H9 (cell line): ENCODE results near the gene PHF1. TPM values are rescaled to one million over a fixed set of nuclear protein-coding genes. Genes with fewer than 3 reads are reported as not detected.
A peak's percentile ranks its signal among the peaks of the same experiment; 100 is the strongest.

Experiments
- DNase-seq: peaks from one replicate; pipeline ENCODE4 v3.0.0-alpha.2; 2017
- H2AFZ ChIP-seq: one replicate; pipeline ENCODE4 v1.6.1; 2013; ENCODE audit warnings: mild to moderate bottlenecking, low read length, control low read depth, moderate library complexity
- H2AK5ac ChIP-seq: 2 replicates; pipeline ENCODE4 v1.6.1; 2013; ENCODE audit warnings: low read length, control low read depth, mixed read lengths; ENCODE audit not compliant: insufficient read length
- H2BK120ac ChIP-seq: one replicate; pipeline ENCODE4 v1.6.1; 2013; ENCODE audit warnings: low read depth, mild to moderate bottlenecking, low read length, control low read depth, inconsistent platforms; ENCODE audit not compliant: poor library complexity, severe bottlenecking
- H2BK12ac ChIP-seq: 2 replicates; pipeline ENCODE4 v1.6.1; 2013; ENCODE audit warnings: low read length, control low read depth, mixed read lengths, low read depth; ENCODE audit not compliant: insufficient read length
- H2BK15ac ChIP-seq: 2 replicates; pipeline ENCODE4 v1.6.1; 2013; ENCODE audit warnings: low read depth, low read length, control low read depth
- H2BK20ac ChIP-seq: one replicate; pipeline ENCODE4 v1.6.1; 2013; ENCODE audit warnings: low read depth, mild to moderate bottlenecking, low read length, control low read depth, inconsistent platforms; ENCODE audit not compliant: poor library complexity, severe bottlenecking
- H2BK5ac ChIP-seq: 2 replicates; pipeline ENCODE4 v1.6.1; 2013; ENCODE audit warnings: low read length, control low read depth, mixed read lengths; ENCODE audit not compliant: insufficient read length
- H3K14ac ChIP-seq: 2 replicates; pipeline ENCODE4 v1.6.1; 2013; ENCODE audit warnings: low read length, control low read depth; ENCODE audit not compliant: insufficient read depth
- H3K18ac ChIP-seq: 2 replicates; pipeline ENCODE4 v1.6.1; 2013; ENCODE audit warnings: low read depth, mild to moderate bottlenecking, mixed read lengths, low read length, control low read depth; ENCODE audit not compliant: insufficient read length
- H3K23ac ChIP-seq: 2 replicates; pipeline ENCODE4 v1.6.1; 2013; ENCODE audit warnings: low read length, control low read depth, mixed read lengths, low read depth; ENCODE audit not compliant: insufficient read length
- H3K23me2 ChIP-seq: 2 replicates; pipeline ENCODE4 v1.6.1; 2013; ENCODE audit warnings: low read depth, mild to moderate bottlenecking, mixed read lengths, low read length, control low read depth; ENCODE audit not compliant: insufficient read length, poor library complexity, severe bottlenecking
- H3K27ac ChIP-seq: 2 replicates; pipeline ENCODE4 v1.5.1; 2013; ENCODE audit warnings: low read length, control low read depth, mixed read lengths, low read depth; ENCODE audit not compliant: insufficient read length
- H3K27me3 ChIP-seq: 2 replicates; pipeline ENCODE4 v1.6.1; 2013; ENCODE audit warnings: low read length, control low read depth, inconsistent platforms; ENCODE audit not compliant: insufficient read depth
- H3K4ac ChIP-seq: 2 replicates; pipeline ENCODE4 v1.6.1; 2013; ENCODE audit warnings: low read depth, mild to moderate bottlenecking, control low read depth, inconsistent platforms, low read length, moderate library complexity
- H3K4me1 ChIP-seq: 2 replicates; pipeline ENCODE4 v1.6.1; 2013; ENCODE audit warnings: low read length, control low read depth, inconsistent platforms; ENCODE audit not compliant: insufficient read depth
- H3K4me2 ChIP-seq: 2 replicates; pipeline ENCODE4 v1.6.1; 2013; ENCODE audit warnings: low read length, control low read depth, mixed read lengths; ENCODE audit not compliant: insufficient read length, insufficient read depth
- H3K56ac ChIP-seq: 2 replicates; pipeline ENCODE4 v1.6.1; 2013; ENCODE audit warnings: low read depth, mild to moderate bottlenecking, mixed read lengths, low read length, control low read depth; ENCODE audit not compliant: insufficient read length
- H3K79me1 ChIP-seq: 2 replicates; pipeline ENCODE4 v1.6.1; 2013; ENCODE audit warnings: low read depth, mild to moderate bottlenecking, moderate library complexity, low read length, control low read depth, inconsistent platforms; ENCODE audit not compliant: insufficient read depth, poor library complexity, severe bottlenecking
- H3K79me2 ChIP-seq: 2 replicates; pipeline ENCODE4 v1.6.1; 2013; ENCODE audit warnings: low read length, control low read depth, inconsistent platforms; ENCODE audit not compliant: insufficient read depth
- H3K9ac ChIP-seq: 2 replicates; pipeline ENCODE4 v1.6.1; 2013; ENCODE audit warnings: low read length, control low read depth, mixed read lengths; ENCODE audit not compliant: insufficient read length; ENCODE audit errors: extremely low read depth
- H3K9me3 ChIP-seq: one replicate; pipeline ENCODE4 v1.6.1; 2013; ENCODE audit warnings: low read depth, low read length, inconsistent platforms; ENCODE audit not compliant: control insufficient read depth
- H3T11ph ChIP-seq: one replicate; pipeline ENCODE4 v1.6.1; 2013; ENCODE audit warnings: mild to moderate bottlenecking, low read length, control low read depth, inconsistent platforms
- H4K20me1 ChIP-seq: one replicate; pipeline ENCODE4 v1.6.1; 2013; ENCODE audit not compliant: control insufficient read depth, insufficient read length, insufficient read depth
- H4K5ac ChIP-seq: 2 replicates; pipeline ENCODE4 v1.6.1; 2013; ENCODE audit warnings: low read depth, mild to moderate bottlenecking, mixed read lengths, low read length, control low read depth; ENCODE audit not compliant: insufficient read length
- H4K8ac ChIP-seq: replicated peaks from 2 replicates; pipeline ENCODE4 v1.6.1; 2013; ENCODE audit warnings: low read length, control low read depth, mixed read lengths, low read depth; ENCODE audit not compliant: insufficient read length
- H4K91ac ChIP-seq: 2 replicates; pipeline ENCODE4 v1.6.1; 2013; ENCODE audit warnings: low read depth, mild to moderate bottlenecking, moderate library complexity, mixed read lengths, low read length, control low read depth; ENCODE audit not compliant: insufficient read length
- H3K27ac Mint-ChIP-seq, 3 experiments: 2 replicates in 2 of 3; 3 replicates in 1 of 3; pipeline ENCODE4 v1.8.0; 2020 to 2021; ENCODE audit warnings: mixed read lengths in 3 of 3, mild to moderate bottlenecking in 1 of 3, moderate library complexity in 1 of 3
- H3K27me3 Mint-ChIP-seq: 2 replicates; pipeline ENCODE4 v1.8.0; 2021; ENCODE audit warnings: low read depth, mild to moderate bottlenecking, moderate library complexity, mixed read lengths
- H3K36me3 Mint-ChIP-seq, 3 experiments: 2 replicates in 2 of 3; 3 replicates in 1 of 3; pipeline ENCODE4 v1.8.0; 2020 to 2021; ENCODE audit warnings: low read depth in 3 of 3, mixed read lengths in 3 of 3; ENCODE audit not compliant: insufficient read depth in 1 of 3
- H3K4me1 Mint-ChIP-seq, 2 experiments: 2 replicates each; pipeline ENCODE4 v1.8.0; 2020; ENCODE audit warnings: mixed read lengths in 2 of 2
- H3K4me3 Mint-ChIP-seq, 2 experiments: 2 replicates in 1 of 2; 3 replicates in 1 of 2; pipeline ENCODE4 v1.8.0; 2020 to 2021; ENCODE audit warnings: mild to moderate bottlenecking in 2 of 2, mixed read lengths in 2 of 2, moderate library complexity in 1 of 2
- H3K9me3 Mint-ChIP-seq, 2 experiments: 2 replicates in 1 of 2; 3 replicates in 1 of 2; pipeline ENCODE4 v1.8.0; 2020; ENCODE audit warnings: mild to moderate bottlenecking in 2 of 2, mixed read lengths in 2 of 2, moderate library complexity in 1 of 2
- WGBS: extraction: QIAGEN DNeasy Blood & Tissue Kit; methylation state at CpG from one replicate; pipeline ENCODE4 v1.1.7; 2013; ENCODE audit warnings: missing lambda C conversion rate, low lambda C conversion rate, mixed read lengths; ENCODE audit not compliant: insufficient read length; ENCODE audit errors: extremely low coverage; 5-methylcytosine and 5-hydroxymethylcytosine counted together
- total RNA-seq: library from RNA; stranded (reverse); gene quantifications from 2 replicates; pipeline ENCODE4 v1.2.1, GENCODE V29; 2021
- TF ChIP-seq, protein P1 (sequence below): fragments of 200-600 bp; sonication (generic); conservative IDR thresholded peaks from 3 replicates; pipeline ENCODE4 v1.8.0; 2021; ENCODE audit warnings: antibody characterized with exemption, mild to moderate bottlenecking

PHF1 gene
- total RNA-seq, 1 experiment from 2014 or later = 56.8 TPM

DNA sequence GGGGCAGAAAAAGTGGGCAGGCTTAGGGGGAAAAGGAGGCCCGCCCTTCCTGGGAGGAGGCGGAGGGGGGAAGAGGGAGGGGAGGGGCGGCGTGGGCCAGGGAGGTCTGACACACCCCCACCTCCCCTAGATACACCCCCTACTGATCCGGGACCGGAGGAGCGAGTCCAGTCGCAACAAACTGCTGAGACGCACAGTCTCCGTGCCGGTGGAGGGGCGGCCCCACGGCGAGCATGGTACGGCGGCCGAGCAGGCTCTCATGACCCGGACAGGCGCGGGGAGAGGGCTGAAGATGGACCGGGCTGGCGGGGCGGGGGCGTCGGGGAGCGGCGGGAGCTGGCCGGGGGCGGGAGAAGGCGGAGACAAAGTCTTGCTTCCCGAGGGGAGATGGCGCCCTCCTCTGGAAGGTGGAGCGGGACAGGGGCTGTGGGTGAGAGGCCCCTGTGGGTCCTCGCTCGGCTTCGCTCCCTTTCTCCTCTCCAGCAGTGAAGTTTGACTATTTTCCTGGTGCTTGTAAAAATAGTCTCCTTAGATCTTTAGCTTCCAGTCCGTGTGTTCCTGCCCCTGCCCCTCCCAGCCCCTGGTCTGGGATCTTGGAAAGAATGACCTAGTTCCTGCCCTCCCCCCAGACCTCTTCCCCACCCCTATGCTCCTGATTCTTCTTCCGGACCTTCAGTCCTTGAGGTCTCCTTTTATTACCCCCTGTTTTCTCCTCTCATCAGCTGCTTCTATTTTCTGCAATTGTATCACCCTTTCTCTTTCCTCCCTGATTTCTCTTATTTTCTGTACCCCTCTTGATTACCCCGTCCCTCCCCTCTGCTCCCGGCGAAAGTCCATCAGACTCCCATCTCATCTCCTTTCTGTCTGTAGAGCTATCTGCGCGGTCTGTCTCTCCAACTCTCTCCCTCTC is 15.1 kb downstream of the PHF1 start:
- WGBS = no CpG with 5 or more reads among the region's 43 CpGs
- peak overlapping the region; percentile 81 to 87 for H3K4me3 Mint-ChIP-seq
- Histone ChIP-seq H3K23me2 (peaks cover 7% of the 10 kb centered on the region), H3T11ph (no peak overlapping the region), H3K27me3 (no peaks in the 10 kb centered on the region), H3K79me2 (peaks cover 10% of the 10 kb centered on the region; the same call in 1 of the 2 replicates), H3K79me1 (peaks cover 3% of the 10 kb centered on the region), H4K5ac (no peak overlapping the region), H2BK15ac (no peak overlapping the region), H2BK5ac (no peak overlapping the region), H4K91ac (no peak overlapping the region), H3K4ac (no peak overlapping the region), H3K27ac (no peak overlapping the region), H3K4me1 (peaks cover 13% of the 10 kb centered on the region), H2AK5ac (no peak overlapping the region), H3K18ac (no peak overlapping the region), H2BK12ac (no peak overlapping the region), H4K20me1 (no peaks in the 10 kb centered on the region), H3K9ac (no peak overlapping the region), H2BK20ac (no peak overlapping the region), H3K4me2 (peak overlapping the region; percentile 89), H3K23ac (no peak overlapping the region), H2AFZ (no peak overlapping the region), H3K56ac (no peak overlapping the region), H3K9me3 (no peaks in the 10 kb centered on the region), H2BK120ac (no peak overlapping the region), H3K14ac (no peak overlapping the region), H4K8ac (no peak overlapping the region)
- H3K36me3 Mint-ChIP-seq = peaks cover 24 to 27% (median 26%) of the 10 kb centered on the region in 3 experiments
- H3K27ac Mint-ChIP-seq = peak overlapping the region; percentile 80 to 94 (median 93)
- H3K9me3 Mint-ChIP-seq = no peaks in the 10 kb centered on the region; a peak in 1 of 5 replicates
- TF ChIP-seq, protein P1, sequence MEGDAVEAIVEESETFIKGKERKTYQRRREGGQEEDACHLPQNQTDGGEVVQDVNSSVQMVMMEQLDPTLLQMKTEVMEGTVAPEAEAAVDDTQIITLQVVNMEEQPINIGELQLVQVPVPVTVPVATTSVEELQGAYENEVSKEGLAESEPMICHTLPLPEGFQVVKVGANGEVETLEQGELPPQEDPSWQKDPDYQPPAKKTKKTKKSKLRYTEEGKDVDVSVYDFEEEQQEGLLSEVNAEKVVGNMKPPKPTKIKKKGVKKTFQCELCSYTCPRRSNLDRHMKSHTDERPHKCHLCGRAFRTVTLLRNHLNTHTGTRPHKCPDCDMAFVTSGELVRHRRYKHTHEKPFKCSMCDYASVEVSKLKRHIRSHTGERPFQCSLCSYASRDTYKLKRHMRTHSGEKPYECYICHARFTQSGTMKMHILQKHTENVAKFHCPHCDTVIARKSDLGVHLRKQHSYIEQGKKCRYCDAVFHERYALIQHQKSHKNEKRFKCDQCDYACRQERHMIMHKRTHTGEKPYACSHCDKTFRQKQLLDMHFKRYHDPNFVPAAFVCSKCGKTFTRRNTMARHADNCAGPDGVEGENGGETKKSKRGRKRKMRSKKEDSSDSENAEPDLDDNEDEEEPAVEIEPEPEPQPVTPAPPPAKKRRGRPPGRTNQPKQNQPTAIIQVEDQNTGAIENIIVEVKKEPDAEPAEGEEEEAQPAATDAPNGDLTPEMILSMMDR = peak; percentile 82
- H3K4me1 Mint-ChIP-seq = peaks cover 81 to 84% of the 10 kb centered on the region in 2 experiments
- DNase-seq = peak; percentile 91
- H3K27me3 Mint-ChIP-seq = no peaks in the 10 kb centered on the region
